GM18502 (cell line): ENCODE measurements around the gene ADAMTS12.

Experiments
- ATAC-seq: cut with Tn5 transposase; IDR thresholded peaks from one replicate; pipeline ENCODE4 v1.9.1; 2021; ENCODE audit warnings: mild to moderate bottlenecking; ENCODE audit not compliant: unreplicated experiment, poor library complexity

Gene ADAMTS12

GRCh38 chr5:33812746-33813145, 79.0 kb downstream of the ADAMTS12 start:
- no peak for ATAC-seq

DNA sequence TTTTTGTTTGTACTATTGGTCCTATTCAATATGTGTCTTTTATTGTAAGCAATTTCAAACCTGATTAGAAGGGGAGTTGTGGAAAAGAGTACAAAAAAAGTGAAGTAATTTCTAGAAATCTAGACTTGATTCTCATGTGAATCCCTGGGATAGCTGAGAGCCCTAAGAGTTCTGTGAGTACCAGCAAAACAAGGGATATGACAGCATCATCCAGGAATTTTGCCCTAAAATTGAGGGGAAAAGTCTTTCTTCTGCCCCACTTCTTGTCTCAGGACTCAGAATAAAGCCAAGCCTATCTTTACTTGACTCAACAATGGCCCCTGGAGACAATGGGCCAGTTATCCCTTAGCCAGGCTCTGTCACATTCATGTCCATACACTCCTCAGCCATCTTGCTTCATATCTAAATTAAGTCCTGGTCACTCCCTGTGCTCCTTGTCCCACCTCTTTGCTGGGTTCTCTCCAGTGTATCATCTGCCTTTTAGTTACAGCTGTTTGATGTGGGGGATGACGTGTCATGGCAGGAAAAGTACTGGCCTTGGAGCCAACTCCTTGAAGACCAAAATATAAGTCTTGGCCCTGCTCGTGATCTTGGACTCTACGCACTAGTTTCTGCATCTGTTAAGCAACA, 81.2 kb downstream of the ADAMTS12 start:
- ATAC-seq = no peak

DNA sequence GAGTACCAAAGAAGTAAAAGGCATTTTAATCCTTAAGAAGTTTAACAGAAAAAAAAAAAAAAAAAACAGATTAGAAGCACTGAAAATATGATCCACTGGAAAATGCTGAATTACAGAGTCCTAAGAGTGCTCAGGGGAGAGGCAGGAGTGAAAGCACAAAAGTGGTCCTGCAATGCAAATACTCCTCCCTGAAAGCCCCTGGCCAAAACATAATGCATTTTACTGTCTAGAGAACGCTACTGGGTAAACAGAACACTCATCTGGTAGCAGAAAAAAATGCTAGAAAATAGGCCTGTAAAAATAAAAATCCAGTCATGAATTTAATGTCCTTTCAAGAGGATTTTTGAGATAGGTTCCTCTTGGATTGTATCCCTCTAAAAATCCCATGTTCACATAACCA, 81.9 kb downstream of the ADAMTS12 start:
- no peak for ATAC-seq

DNA sequence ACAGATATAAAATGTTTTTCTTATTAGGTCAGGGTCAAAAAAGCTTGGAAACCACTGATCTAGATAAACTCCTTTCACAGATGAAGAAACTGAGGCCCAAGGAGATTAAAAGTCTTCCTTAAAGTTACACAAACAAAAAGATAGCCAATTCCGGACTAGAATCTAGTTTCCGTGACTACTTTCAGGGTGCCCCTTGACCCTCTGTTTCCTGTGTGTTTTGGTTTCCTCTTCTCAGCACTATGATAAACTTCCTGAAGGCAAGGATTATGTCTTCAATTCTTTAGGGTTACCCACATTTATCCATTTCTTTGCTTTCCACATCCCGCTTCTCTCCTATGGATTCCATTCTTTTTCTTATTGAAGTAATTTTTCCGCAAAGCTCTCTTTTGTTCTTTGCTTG, 83.1 kb downstream of the ADAMTS12 start:
- ATAC-seq = no peak

GRCh38 chr5:33807771-33808170, 84.0 kb downstream of the ADAMTS12 start:
- no peak for ATAC-seq

DNA sequence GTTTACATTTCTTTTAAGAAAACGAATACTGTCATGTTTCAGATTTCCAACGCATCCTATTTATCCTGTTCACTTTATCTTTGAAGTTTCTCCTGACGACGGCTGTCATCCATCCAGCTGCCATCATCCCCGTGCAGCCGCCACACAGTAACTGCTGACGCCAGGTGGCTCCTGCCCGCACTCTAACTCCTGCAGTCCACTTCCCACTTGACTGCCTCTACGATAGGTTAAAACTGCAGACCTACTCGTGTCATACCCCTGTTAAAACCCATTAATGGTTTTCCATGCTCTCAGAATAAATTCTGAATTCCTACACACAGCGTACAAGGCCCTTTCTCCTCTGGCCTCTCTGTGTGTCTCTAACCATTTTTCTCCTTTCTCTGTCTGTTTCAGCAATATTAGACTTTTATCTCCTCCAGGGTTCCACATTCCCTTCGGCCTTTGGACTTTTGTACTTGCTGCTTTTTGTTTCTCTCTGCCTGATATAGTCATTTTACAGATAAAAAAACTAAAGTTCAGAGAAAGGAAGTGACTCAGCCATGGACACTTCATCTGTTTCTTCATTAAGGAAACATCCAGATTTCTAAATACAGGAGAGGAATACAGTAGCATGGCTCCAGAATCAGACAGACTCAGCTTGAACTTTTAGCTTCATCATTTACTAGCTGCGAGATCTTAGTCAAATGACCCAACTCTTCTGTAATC, 84.9 kb downstream of the ADAMTS12 start:
- no peak for ATAC-seq

GRCh38 chr5:33801292-33801691, 90.5 kb downstream of the ADAMTS12 start:
- ATAC-seq = no peak

DNA sequence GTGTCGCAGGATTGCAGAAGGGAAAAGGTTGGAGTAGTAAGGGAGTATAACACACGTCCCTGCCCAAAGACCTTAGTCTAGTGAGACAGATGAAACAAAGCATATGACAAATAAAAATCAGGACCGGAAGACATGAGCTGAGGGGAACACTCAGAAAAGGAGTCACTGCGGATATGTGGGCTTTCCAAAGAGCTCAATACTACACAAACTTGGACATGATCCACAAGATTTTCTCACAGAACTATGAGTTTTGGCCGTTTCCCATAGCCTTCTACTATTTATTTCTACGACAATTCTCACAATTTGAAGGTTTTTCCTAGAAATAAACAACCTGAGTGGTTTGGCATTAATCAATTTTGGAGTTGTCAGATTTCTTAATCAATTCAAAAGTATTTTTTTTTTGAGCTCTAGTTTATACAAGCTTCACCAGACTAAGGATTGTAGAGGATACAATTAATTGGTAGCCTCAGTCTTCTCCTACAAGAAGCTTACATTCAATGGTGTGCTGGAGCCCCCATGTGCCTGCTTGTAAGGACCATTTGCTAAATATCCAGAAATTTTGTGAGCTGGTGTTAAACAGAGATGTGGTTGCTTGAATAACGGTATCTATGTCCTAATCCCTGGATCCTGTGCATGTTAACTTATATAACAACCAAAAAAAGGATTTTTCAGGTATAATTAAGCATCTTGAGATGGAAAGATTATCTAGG, 91.4 kb downstream of the ADAMTS12 start:
- ATAC-seq = no peak

DNA sequence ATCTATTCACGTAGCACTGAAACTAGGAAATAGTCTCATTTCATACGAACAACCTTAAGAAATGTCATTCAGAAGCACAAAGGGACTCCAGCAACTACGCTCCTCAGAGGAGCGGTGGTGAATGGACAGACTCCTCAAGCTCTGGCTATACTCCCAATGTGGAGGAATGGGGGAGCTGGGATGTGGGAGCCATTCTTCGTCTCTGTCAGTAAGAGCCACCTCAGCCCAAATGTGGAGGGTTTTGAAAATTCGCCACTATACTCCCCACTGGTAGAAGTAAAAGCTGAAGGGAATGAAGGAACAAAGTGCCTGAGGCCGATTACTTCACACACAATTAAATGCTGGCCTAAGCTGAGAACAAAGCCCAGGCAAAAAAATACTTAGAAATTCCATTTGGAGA, 96.3 kb downstream of the ADAMTS12 start:
- ATAC-seq = no peak

GRCh38 chr5:33794550-33795181, 97.1 kb downstream of the ADAMTS12 start:
- no peak for ATAC-seq

DNA sequence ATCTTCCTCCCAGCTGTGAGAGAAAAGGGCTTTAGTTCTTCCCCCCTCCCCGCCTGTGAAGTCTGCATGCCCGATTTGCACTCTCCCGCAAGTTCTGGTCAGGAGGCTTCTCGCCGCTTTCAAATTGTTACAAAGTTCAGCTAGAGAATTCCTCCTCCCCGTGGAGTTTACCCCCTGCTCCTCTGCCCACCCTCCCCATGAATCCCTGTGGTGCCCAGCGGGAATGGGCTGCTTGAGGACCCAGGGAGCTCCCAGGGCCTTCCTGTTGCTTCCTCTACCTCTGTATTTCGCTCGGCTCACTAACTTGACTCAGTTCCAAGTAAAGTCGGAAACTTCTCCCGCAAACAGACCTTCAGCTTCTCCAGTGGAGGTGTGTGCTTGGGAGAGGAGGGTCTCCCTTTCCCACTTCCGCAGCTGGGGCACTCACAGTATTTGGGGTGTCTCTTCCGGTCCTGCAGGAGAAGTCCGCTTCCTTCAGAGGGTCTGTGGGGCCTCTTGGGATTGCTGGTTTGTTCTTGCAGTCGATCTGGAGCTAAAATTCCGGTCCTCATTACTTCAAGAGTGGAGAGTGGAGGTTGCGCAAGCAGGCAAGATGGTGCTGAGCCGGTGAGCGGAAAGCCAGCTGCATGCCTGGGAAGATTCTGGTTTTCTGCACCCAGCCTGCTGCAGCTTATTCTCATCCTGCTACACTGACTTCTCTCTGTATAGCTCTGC, 97.8 kb downstream of the ADAMTS12 start:
- ATAC-seq = no peak

DNA sequence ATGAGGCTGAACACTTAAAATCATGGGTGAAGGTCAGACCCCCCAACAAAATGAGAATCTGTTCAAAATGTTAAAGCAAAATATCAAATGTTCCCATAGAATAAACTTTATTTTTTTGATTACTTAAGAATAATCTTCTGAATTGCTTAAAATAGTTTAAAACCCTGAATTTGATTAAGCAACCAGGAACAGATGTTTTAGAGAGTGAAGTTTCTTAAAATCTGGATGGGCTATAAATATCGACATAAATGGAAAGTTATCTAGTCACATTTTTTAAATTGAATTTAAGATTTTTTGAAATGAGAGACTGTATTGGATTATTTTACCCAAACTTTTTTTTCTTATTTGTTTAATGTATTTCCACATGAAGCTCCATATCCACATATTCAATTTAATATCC, 98.5 kb downstream of the ADAMTS12 start:
- no peak for ATAC-seq

- ATAC-seq = no peak
Measured at GRCh38 chr5:33792559-33792958, 99.2 kb downstream of the ADAMTS12 start.

GRCh38 chr5:33789567-33789957, 102.2 kb downstream of the ADAMTS12 start:
- no peak for ATAC-seq

DNA sequence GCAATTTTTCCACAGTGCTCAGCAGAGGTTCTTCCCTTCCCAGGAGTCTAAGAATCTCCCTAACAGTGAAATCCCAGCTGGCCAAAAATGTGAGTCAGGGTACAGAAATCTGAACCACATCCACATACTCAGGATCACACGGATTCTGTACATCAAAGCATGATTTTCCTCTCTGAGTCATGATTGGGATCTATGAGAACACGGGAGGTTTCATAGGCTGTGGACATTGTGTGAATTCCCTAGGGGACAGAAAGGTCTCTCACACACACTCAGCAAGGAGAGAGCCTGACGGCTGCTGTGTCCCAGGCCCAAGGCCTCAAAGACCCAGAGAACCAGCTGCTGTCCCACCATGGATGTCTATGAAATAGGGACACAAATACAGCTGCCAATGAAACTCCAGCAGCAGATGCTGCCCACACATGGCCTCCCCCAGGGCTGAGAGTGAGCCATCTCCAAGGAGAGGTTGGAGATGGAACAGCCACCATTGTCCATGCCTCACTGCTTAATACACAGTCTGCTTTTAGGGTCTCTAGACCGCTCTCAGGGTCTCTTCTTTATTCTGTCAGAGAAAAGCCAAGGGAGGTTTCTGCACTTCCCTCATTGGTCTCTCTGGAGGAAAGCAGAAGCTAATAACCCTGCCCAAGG, 102.7 kb downstream of the ADAMTS12 start:
- ATAC-seq = no peak

- ATAC-seq = no peak
Measured at GRCh38 chr5:33785571-33785970, 106.2 kb downstream of the ADAMTS12 start.

GRCh38 chr5:33781286-33781685, 110.5 kb downstream of the ADAMTS12 start:
- ATAC-seq = no peak

DNA sequence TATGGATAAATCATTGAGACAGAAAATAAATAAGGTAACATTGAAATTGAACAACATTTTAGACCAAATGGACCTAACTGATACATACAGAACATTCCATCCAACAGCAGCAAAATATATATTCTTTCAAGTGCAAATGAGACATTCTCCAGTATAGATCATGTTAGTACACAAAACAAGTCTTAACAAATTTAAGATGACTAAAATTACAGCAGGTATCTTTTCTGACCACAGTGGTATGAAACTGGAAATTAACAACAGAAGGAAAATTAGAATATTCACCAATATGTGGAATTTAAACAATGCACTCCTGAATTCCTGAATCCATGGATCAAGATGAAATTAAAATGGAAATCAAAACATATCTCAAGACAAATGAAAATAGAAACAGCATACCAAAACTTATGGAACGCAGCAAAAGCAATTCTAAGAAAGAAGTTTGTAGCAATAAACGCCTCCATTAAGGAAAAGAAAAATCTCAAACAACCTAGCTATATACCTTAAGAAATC, 115.6 kb downstream of the ADAMTS12 start:
- no peak for ATAC-seq

DNA sequence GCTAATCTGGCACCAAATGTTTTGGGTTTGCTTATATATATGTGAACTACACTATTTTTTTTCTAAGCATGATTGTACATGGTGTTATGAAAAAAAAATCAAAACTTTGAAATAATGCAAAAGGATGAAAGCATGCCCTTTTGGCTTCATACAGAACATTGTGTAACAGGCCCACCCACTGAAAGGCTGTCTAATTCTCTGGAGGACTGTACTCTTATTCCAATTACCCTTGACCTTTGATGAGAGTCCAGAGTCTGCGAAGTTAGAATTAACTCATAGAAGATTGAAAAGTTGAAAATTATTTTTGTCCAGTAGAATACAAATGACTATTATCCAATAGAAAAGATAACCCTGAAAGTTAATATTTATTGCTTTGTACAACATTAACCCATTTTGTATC, 117.4 kb downstream of the ADAMTS12 start:
- no peak for ATAC-seq

- no peak for ATAC-seq
Measured at GRCh38 chr5:33772380-33772897, 119.4 kb downstream of the ADAMTS12 start.
